ENCODE data around the gene PDSS2. TPM values are rescaled to one million over a fixed set of nuclear protein-coding genes. Genes with fewer than 3 reads are reported as not detected.

PDSS2 gene
- total RNA-seq, 3 donors from 2014 or later (not counting 1 experiment from before 2014, with no cell fraction given), result 11.2 to 15.5 (median 14.2) TPM

GRCh38 chr6:107214655-107215054, 244.7 kb downstream of the PDSS2 start:
- Mint-ChIP-seq H3K27me3 (ENCODE audit: low read depth in 2 of 2) (no peaks in the 10 kb centered on the region), H3K36me3 (no peaks in the 10 kb centered on the region), H3K9me3 (no peaks in the 10 kb centered on the region), H3K4me3 (no peak overlapping the region), H3K27ac (no peak overlapping the region), H3K4me1 (no peaks in the 10 kb centered on the region)
- H3K4me1 ChIP-seq (ENCODE audit: control insufficient read depth, insufficient read depth, low read length), result no peaks in the 10 kb centered on the region
- intact Hi-C loops (cut with micrococcal nuclease), result no loop called here
- no peaks in the 10 kb centered on the region for H3K9me3 ChIP-seq (ENCODE audit: control insufficient read depth, insufficient read depth, low read length)
- H3K4me3 ChIP-seq (ENCODE audit: low read length), result no peak overlapping the region
- DNase-seq (no peak), ATAC-seq (no peak)
- TF ChIP-seq CTCF (IDR thresholded peaks at IDR 0.05), result no peak
- H3K36me3 ChIP-seq (ENCODE audit: control insufficient read depth, insufficient read depth, low read length), result no peaks in the 10 kb centered on the region
- no peaks in the 10 kb centered on the region for H3K27me3 ChIP-seq (ENCODE audit: control insufficient read depth, insufficient read depth, low read length)
- H3K27ac ChIP-seq (ENCODE audit: low read length), result no peak overlapping the region

GRCh38 chr6:107209406-107210305, 249.7 kb downstream of the PDSS2 start:
- Histone ChIP-seq H3K36me3 (ENCODE audit: control insufficient read depth, insufficient read depth, low read length) (peaks cover 2% of the 10 kb centered on the region), H3K4me3 (ENCODE audit: low read length) (no peak overlapping the region), H3K27ac (ENCODE audit: low read length) (no peak overlapping the region), H3K4me1 (ENCODE audit: control insufficient read depth, insufficient read depth, low read length) (no peaks in the 10 kb centered on the region), H3K9me3 (ENCODE audit: control insufficient read depth, insufficient read depth, low read length) (no peaks in the 10 kb centered on the region), H3K27me3 (ENCODE audit: control insufficient read depth, insufficient read depth, low read length) (no peaks in the 10 kb centered on the region)
- Mint-ChIP-seq H3K27me3 (ENCODE audit: low read depth in 2 of 2) (no peaks in the 10 kb centered on the region), H3K27ac (no peak overlapping the region), H3K4me3 (no peak overlapping the region), H3K9me3 (no peaks in the 10 kb centered on the region), H3K36me3 (peaks cover 11% of the 10 kb centered on the region), H3K4me1 (no peaks in the 10 kb centered on the region)
- ATAC-seq, result no peak
- intact Hi-C loops (cut with micrococcal nuclease), result no loop called here
- DNase-seq, result no peak
- no peak for TF ChIP-seq CTCF (IDR thresholded peaks at IDR 0.05)
- WGBS (ENCODE audit: insufficient coverage), result 95% methylated on average over 7 of the region's 8 CpGs

- Histone ChIP-seq H3K4me3 (ENCODE audit: low read length) (no peak overlapping the region), H3K9me3 (ENCODE audit: control insufficient read depth, insufficient read depth, low read length) (no peaks in the 10 kb centered on the region), H3K36me3 (ENCODE audit: control insufficient read depth, insufficient read depth, low read length) (peaks cover 2% of the 10 kb centered on the region), H3K27me3 (ENCODE audit: control insufficient read depth, insufficient read depth, low read length) (no peaks in the 10 kb centered on the region), H3K27ac (ENCODE audit: low read length) (no peak overlapping the region), H3K4me1 (ENCODE audit: control insufficient read depth, insufficient read depth, low read length) (no peaks in the 10 kb centered on the region)
- TF ChIP-seq CTCF (IDR thresholded peaks at IDR 0.05), result no peak
- intact Hi-C loops (cut with micrococcal nuclease), result no loop called here
- H3K4me3 Mint-ChIP-seq, result no peak overlapping the region
- no peak overlapping the region for H3K27ac Mint-ChIP-seq
- H3K9me3 Mint-ChIP-seq, result peaks cover 0 to 3% of the 10 kb centered on the region in 2 donors
- H3K4me1 Mint-ChIP-seq, result no peaks in the 10 kb centered on the region
- H3K36me3 Mint-ChIP-seq, result peaks cover 16% of the 10 kb centered on the region
- no peaks in the 10 kb centered on the region for H3K27me3 Mint-ChIP-seq (ENCODE audit: low read depth in 2 of 2)
- 93% methylated on average over 3 of the region's 4 CpGs for WGBS (ENCODE audit: insufficient coverage)
- ATAC-seq, result no peak
- DNase-seq, result no peak
These were observed 252.0 kb downstream of the PDSS2 start for GRCh38 chr6:107207251-107207873.
